BJ (cell line): ENCODE data around the gene NMRK2. TPM values are rescaled to one million over a fixed set of nuclear protein-coding genes. Genes with fewer than 3 reads are reported as not detected.
"Not testable (repeated sequence)": the region's sequence is repeated elsewhere in the genome, so short reads cannot be mapped to it uniquely, and the experiment has no call there.

Experiments used
- CTCF ChIA-PET: fragments of 350-600 bp; formaldehyde crosslinking; extraction: SDS; loops from one replicate; lab custom pipeline; 2021; ENCODE audit warnings: antibody characterized with exemption, inconsistent platforms; lab: Yijun Ruan, JAX
- POLR2A ChIA-PET: fragments of 300-600 bp; sonication (Branson Sonifier 250); formaldehyde crosslinking; extraction: SDS; loops from one replicate; lab custom pipeline; 2021; ENCODE audit warnings: antibody characterized with exemption; lab: Charles Lee
- DNase-seq: peaks from one replicate; pipeline ENCODE4 v3.0.0-alpha.2; 2011; ENCODE audit warnings: low read depth
- H3K27me3 ChIP-seq: 2 replicates; pipeline ENCODE4 v1.6.0; 2011; ENCODE audit warnings: low read length; ENCODE audit not compliant: control insufficient read depth, insufficient read depth
- H3K36me3 ChIP-seq: 2 replicates; pipeline ENCODE4 v1.5.1; 2011; ENCODE audit warnings: low read length; ENCODE audit not compliant: control insufficient read depth, insufficient read depth
- H3K4me3 ChIP-seq: 2 replicates; pipeline ENCODE4 v1.5.1; 2011; ENCODE audit warnings: low read depth, mild to moderate bottlenecking, control low read depth, low read length
- CTCF ChIP-seq: IDR thresholded peaks from 2 replicates; pipeline ENCODE4 v1.5.1; 2011; ENCODE audit warnings: low read depth, mild to moderate bottlenecking, control low read depth, inconsistent platforms, low read length, moderate library complexity; ENCODE audit not compliant: insufficient read depth
- polyA plus RNA-seq: library from polyadenylated mRNA; depleted of rRNA; stranded (reverse); fragments of >200 nt; gene quantifications from 2 replicates; pipeline ENCODE4 v1.2.3, GENCODE V29; 2011

NMRK2 gene
- polyA plus RNA-seq, 1 experiment, result not detected

- DNase-seq, result no peak
- ChIA-PET CTCF (interaction anchor here (0.5 to 0.6 kb wide), 2 partner anchors 12 to 1174 kb away, joined by 3 to 4 read pairs; no protein-coding TSS in a partner anchor), POLR2A (no interaction called here)
- Histone ChIP-seq H3K4me3 (no peak overlapping the region), H3K36me3 (no peaks in the 10 kb centered on the region), H3K27me3 (no peaks in the 10 kb centered on the region)
- no peak for TF ChIP-seq CTCF
Measured at GRCh38 chr19:3942790-3943409, 10.0 kb downstream of the NMRK2 start.

GRCh38 chr19:3944018-3944721 lies 11.3 kb downstream of the NMRK2 start:
- Histone ChIP-seq H3K36me3 (no peaks in the 10 kb centered on the region), H3K27me3 (no peaks in the 10 kb centered on the region), H3K4me3 (no peak overlapping the region)
- no peak for TF ChIP-seq CTCF
- POLR2A ChIA-PET, result no interaction called here
- CTCF ChIA-PET, result no interaction called here
- DNase-seq, result no peak

- POLR2A ChIA-PET, result no interaction called here
- H3K36me3 ChIP-seq, result no peaks in the 10 kb centered on the region
Measured at GRCh38 chr19:3945838-3946237, 13.0 kb downstream of the NMRK2 start.

GRCh38 chr19:3947316-3947933 lies 14.6 kb downstream of the NMRK2 start:
- POLR2A ChIA-PET, H3K36me3 ChIP-seq, DNase-seq, H3K4me3 ChIP-seq, H3K27me3 ChIP-seq, CTCF ChIA-PET: not testable (repeated sequence)

More at GRCh38 chr19:3945838-3946237, 13.0 kb downstream of the NMRK2 start:
- no peak for DNase-seq
- no peak overlapping the region for H3K4me3 ChIP-seq
- CTCF ChIA-PET, result interaction anchor here (0.6 kb wide), 1 partner anchor 23 kb away, joined by 3 read pairs; no protein-coding TSS in a partner anchor
- TF ChIP-seq CTCF, result no peak
- no peaks in the 10 kb centered on the region for H3K27me3 ChIP-seq

GRCh38 chr19:3949294-3949693 lies 16.4 kb downstream of the NMRK2 start:
- Histone ChIP-seq H3K36me3 (no peaks in the 10 kb centered on the region), H3K4me3 (no peak overlapping the region), H3K27me3 (no peaks in the 10 kb centered on the region)
- DNase-seq, result no peak
- POLR2A ChIA-PET, result no interaction called here
- CTCF ChIA-PET, result interaction anchor here (0.6 to 1.2 kb wide), 3 partner anchors 15 to 18 kb away, joined by 3 to 5 read pairs (median 3); no protein-coding TSS in a partner anchor
- TF ChIP-seq CTCF, result no peak
